Vein endothelial cell (primary cell): ENCODE measurements around the gene MLPH. TPM values are rescaled to one million over a fixed set of nuclear protein-coding genes. Genes with fewer than 3 reads are reported as not detected.

ENCODE experiments used
- small RNA-seq: library from RNA; depleted of rRNA; stranded (forward); fragments of <200 nt; gene quantifications from one replicate; pipeline ENCODE3, GENCODE V24; 2012
- total RNA-seq: library from RNA; depleted of rRNA; stranded (reverse); fragments of >200 nt; gene quantifications from 2 replicates; pipeline ENCODE4 v1.2.3, GENCODE V29; 2012

Gene MLPH
- 1.1 TPM in 1 of 2 replicates, not detected in the other for total RNA-seq

GRCh38 chr2:237486819-237487448 lies at the start of gene MLPH:
MLPH (plus strand) TSS chr2:237487251; CDS start chr2:237493427, 6,176 bp downstream.

GRCh38 chr2:237566401-237567235 lies 79.6 kb downstream of the MLPH start, which contains the start of gene PRLH:
PRLH (plus strand) TSS chr2:237566574; CDS start chr2:237566574, 0 bp downstream.

GRCh38 chr2:237590272-237591140 lies 103.5 kb downstream of the MLPH start, which contains the start of gene RAB17:
RAB17 (minus strand) TSS chr2:237590734; CDS start chr2:237586154, 4,580 bp downstream.

Small RNAs within 50 kb of the gene (small RNA-seq; reads per million reads assigned to genes)
- gene MIR6811 (not detected), gene RNU6-1140P (0.58 reads per million, percentile 37 among the genes with 10 or more reads in this experiment)

Other genes with a start within 250 kb of the MLPH start
- 4.6 and 25.7 TPM in 2 replicates for gene COL6A3, start 73.1 kb upstream of the MLPH start, total RNA-seq
- not detected in 2 replicates for gene PRLH, start 79.3 kb downstream of the MLPH start, total RNA-seq
- 2.3 and 9.5 TPM in 2 replicates for gene RAB17, start 103.5 kb downstream of the MLPH start, total RNA-seq
- 174 and 223 TPM in 2 replicates for gene LRRFIP1, start 140.3 kb downstream of the MLPH start, total RNA-seq